ENCODE measurements around the gene ANKS6.

ANKS6 gene

DNA sequence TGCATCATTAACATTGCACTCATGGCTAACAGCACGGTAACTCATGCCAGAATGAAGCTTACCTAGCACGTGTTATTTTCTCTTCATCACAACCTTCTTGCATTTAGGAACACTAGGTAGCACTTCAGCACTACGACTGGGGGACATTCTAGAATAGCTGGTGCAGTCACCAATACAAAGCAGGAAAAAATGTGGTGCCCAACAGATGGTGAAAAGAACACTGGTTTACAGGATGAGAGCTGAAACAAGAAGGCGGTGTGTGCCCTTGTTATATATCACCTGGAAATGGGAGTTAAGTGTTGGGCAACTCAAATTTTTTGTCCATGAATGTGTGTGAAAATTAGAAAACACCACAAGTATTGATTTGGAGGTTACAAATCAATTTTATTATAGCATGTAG lies 41.2 kb upstream of the ANKS6 start:
- TF ChIP-seq, protein P1, sequence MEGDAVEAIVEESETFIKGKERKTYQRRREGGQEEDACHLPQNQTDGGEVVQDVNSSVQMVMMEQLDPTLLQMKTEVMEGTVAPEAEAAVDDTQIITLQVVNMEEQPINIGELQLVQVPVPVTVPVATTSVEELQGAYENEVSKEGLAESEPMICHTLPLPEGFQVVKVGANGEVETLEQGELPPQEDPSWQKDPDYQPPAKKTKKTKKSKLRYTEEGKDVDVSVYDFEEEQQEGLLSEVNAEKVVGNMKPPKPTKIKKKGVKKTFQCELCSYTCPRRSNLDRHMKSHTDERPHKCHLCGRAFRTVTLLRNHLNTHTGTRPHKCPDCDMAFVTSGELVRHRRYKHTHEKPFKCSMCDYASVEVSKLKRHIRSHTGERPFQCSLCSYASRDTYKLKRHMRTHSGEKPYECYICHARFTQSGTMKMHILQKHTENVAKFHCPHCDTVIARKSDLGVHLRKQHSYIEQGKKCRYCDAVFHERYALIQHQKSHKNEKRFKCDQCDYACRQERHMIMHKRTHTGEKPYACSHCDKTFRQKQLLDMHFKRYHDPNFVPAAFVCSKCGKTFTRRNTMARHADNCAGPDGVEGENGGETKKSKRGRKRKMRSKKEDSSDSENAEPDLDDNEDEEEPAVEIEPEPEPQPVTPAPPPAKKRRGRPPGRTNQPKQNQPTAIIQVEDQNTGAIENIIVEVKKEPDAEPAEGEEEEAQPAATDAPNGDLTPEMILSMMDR (IDR thresholded peaks at IDR 0.05; ENCODE audit: low read depth, low read length) = no peak
- no peak overlapping the region for H3K4me3 ChIP-seq (ENCODE audit: low read depth, low read length)

DNA sequence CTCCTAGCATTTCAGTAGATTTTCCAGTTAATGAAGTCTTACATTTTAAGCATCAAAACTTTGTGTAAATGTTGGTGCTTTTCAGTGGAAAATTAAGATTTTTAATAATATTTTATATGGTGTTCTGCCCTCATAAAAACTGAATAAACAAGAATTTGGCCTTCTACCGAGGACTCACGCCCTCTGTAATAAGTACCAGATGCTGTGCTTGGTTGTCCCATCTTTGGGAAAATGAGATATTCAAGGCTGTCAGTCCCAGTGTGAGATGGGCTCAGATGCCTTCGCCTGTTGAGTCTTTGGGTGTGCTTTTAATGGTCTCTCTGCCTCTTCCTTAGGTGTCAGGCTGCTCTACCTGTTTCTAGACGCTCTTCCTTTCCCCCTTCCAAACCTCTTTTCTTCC lies 39.9 kb upstream of the ANKS6 start:
- no peak overlapping the region for H3K4me3 ChIP-seq (ENCODE audit: low read depth, low read length)
- TF ChIP-seq, protein P1 (IDR thresholded peaks at IDR 0.05; ENCODE audit: low read depth, low read length) = no peak

DNA sequence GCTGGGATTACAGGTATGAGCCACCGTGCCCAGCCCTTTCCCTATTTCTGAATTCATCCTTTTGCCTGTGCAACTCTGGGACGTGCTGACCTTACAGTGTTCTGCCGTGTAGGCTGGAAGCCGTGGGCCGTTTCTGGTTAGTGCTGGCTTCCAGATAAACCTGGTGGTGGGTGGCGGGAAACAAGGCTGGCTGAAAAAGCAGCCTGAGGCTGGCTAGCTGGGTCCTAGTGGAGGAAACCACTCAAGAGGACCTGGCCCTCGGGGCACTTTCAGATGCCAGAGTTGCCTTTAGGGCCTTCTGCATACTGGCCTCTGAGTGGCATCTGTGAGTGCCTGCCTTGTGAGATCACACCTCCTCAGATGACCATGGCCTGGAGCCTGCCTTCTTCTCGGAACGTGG lies 38.0 kb upstream of the ANKS6 start:
- H3K4me3 ChIP-seq (ENCODE audit: low read depth, low read length) = no peak overlapping the region
- TF ChIP-seq, protein P1 (IDR thresholded peaks at IDR 0.05; ENCODE audit: low read depth, low read length) = no peak

DNA sequence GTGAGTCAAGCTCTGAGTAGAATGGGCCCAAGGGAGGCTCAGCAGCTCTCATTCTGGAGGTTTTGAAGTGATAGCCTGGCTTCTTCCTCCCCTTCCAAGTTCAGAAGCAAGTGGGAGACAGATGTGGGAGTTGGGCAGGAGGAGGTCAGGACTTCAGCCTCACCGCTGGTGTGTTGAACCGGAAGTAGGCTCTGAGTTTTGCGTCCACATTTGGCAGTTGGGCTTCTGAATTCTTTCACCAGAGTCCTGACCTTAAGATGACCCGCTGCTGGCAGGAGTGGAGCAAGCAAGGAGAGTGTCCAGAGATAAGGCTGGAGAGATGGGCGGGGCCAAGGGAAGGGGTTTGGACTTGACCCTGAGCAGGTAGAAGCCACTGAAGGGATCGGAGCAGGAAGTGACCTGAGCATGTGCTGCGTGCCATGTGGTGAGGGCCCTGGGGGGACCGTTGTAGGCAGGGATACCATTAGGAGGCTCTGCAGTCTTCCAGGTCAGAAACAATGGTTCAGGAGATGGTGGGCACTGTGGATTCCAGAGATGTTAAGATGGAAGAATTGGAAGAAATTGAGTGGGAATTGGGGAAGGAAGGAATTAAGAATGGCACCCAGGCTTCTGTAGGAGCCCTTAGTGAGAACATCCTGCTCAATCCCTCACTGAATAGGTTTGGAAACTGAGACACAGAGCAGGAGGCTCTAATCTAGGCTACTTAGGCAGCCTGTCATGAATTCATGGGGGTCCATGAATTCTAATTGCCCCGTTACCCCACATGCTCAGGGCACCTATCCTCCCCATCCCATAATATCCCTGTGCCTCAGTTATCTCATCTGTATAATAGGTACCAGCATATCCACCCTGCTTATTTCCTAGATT lies 37.0 kb upstream of the ANKS6 start:
- TF ChIP-seq, protein P1 (IDR thresholded peaks at IDR 0.05; ENCODE audit: low read depth, low read length) = no peak
- H3K4me3 ChIP-seq (ENCODE audit: low read depth, low read length) = no peak overlapping the region

DNA sequence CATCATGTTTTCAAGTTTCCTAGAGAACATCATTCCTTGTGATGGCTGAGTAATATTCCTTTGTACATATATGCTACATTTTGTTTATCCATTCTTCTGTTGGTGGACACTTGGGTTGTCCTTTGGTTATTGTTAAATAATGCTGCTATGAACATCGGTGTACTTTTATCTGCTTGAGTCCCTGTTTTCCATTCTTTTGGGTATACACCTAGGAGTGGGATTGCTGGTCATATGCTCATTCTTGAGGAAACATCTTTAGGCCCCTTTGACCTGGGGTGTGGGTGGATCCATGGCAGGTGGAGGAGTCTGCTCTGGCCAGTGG lies 36.4 kb upstream of the ANKS6 start:
- TF ChIP-seq, protein P1 (IDR thresholded peaks at IDR 0.05; ENCODE audit: low read depth, low read length) = no peak
- no peak overlapping the region for H3K4me3 ChIP-seq (ENCODE audit: low read depth, low read length)

DNA sequence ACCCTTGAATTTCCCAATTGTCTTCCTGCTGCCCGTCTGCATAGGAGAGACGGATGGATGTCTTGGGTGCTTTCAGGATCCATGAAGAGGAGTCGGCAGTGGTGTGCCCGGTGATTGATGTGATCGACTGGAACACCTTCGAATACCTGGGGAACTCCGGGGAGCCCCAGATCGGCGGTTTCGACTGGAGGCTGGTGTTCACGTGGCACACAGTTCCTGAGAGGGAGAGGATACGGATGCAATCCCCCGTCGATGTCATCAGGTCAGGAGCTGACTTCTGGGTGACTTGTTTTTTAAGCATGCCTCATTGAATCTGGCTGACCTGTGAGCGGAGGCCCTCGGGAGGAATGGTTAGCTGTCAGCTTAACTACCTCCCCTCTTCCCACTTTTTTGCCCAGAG lies 35.3 kb upstream of the ANKS6 start:
- TF ChIP-seq, protein P1 (IDR thresholded peaks at IDR 0.05; ENCODE audit: low read depth, low read length) = no peak
- no peak overlapping the region for H3K4me3 ChIP-seq (ENCODE audit: low read depth, low read length)

DNA sequence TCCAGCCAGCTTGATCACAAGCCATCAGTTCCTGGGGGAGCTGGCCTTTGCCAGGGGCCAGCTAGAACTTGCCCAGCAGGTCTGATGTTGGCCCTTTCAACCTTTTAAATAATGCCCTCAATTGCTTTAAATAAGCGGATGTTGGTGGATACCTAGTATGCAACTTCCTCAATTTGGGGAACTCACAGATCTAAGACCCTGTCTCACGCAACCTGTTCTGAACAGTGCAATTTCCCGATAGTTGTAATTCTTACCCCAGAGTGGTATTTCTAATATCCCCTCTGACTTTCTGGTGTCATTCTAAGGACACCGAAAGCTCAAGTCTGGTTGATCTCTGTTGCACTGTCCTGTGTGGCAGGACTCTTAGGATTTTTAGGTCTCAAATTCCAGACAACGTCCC lies 34.2 kb upstream of the ANKS6 start:
- H3K4me3 ChIP-seq (ENCODE audit: low read depth, low read length) = no peak overlapping the region
- TF ChIP-seq, protein P1 (IDR thresholded peaks at IDR 0.05; ENCODE audit: low read depth, low read length) = no peak
